HUES64 (cell line): ENCODE results near the gene MTMR3.

Experiments
- H3K27ac ChIP-seq: 2 replicates; pipeline ENCODE4 v1.7.0; 2013; ENCODE audit warnings: low read depth, low read length, inconsistent platforms
- H3K27me3 ChIP-seq: 2 replicates; pipeline ENCODE4 v1.6.1; 2013; ENCODE audit warnings: mild to moderate bottlenecking, low read length; ENCODE audit not compliant: insufficient read depth
- H3K36me3 ChIP-seq: 2 replicates; pipeline ENCODE4 v1.6.1; 2013; ENCODE audit warnings: mild to moderate bottlenecking, low read length; ENCODE audit not compliant: insufficient read depth
- H3K4me1 ChIP-seq: 2 replicates; pipeline ENCODE4 v1.6.1; 2013; ENCODE audit warnings: mild to moderate bottlenecking, low read length, moderate library complexity; ENCODE audit not compliant: insufficient read depth
- H3K4me3 ChIP-seq: 2 replicates; pipeline ENCODE4 v1.5.1; 2013; ENCODE audit warnings: mild to moderate bottlenecking, low read length, moderate library complexity
- H3K9ac ChIP-seq: 2 replicates; pipeline ENCODE4 v1.6.1; 2013; ENCODE audit warnings: mild to moderate bottlenecking, low read depth, low read length
- H3K9me3 ChIP-seq: 2 replicates; pipeline ENCODE4 v1.6.1; 2013; ENCODE audit warnings: low read depth, low read length; ENCODE audit not compliant: insufficient read depth
- WGBS: fragments of 150-250, 120-280 bp; methylation state at CpG from one replicate; pipeline ENCODE4 v1.1.7; 2013; ENCODE audit warnings: missing lambda C conversion rate; 5-methylcytosine and 5-hydroxymethylcytosine counted together

MTMR3 gene

DNA sequence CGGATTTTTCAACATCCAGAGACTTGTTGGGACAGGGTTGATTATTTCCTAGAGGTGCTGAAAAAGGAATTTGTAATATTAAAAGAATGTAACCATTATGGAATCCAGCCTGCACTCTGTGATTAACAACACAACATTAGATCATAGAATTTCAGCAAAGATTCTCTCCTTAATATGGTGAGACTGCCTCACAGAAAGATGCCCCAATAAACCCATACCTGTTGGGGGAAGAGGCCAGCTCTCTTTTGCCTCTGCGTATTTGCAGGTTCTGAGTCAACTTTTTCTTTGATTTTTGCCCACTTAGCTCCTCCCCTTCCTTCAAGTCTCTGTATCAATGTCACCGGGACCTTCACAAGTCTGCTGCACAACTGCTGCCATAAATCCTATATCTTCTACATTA lies 12.4 kb upstream of the MTMR3 start:
- Histone ChIP-seq H3K9ac (no peak overlapping the region), H3K27ac (no peak overlapping the region)
- WGBS = 91% methylated on average over 2 of the region's 3 CpGs

DNA sequence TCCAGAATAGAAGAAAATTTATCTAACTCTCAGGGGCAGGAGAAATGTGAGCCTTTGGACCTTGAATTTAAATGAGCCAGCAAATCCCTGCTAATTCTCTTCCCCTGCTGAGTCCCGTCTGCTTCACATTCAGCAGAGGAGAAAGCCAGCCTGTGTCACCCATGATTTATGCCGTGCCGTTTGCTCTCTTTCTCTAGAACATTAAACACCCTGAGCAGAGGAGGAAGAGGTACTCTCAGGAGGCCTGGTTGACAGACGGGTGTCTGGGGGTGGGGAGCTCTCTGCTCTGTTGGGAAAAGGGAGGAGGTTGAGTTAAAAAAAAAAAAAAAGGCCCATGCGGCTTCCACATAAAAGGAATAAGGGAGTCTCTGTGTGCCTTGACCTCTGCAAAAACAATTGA lies 11.3 kb upstream of the MTMR3 start:
- Histone ChIP-seq H3K36me3 (no peaks in the 10 kb centered on the region), H3K27me3 (no peaks in the 10 kb centered on the region), H3K4me1 (peaks cover 16% of the 10 kb centered on the region), H3K4me3 (no peak overlapping the region), H3K27ac (no peak overlapping the region), H3K9ac (no peak overlapping the region), H3K9me3 (no peaks in the 10 kb centered on the region)
- WGBS = 22% methylated on average over 5 of the region's 5 CpGs

More for the DNA sequence above, 12.4 kb upstream of the MTMR3 start:
- no peaks in the 10 kb centered on the region for H3K36me3 ChIP-seq
- H3K4me3 ChIP-seq = no peak overlapping the region
- H3K9me3 ChIP-seq = no peaks in the 10 kb centered on the region
- H3K4me1 ChIP-seq = peaks cover 16% of the 10 kb centered on the region
- H3K27me3 ChIP-seq = no peaks in the 10 kb centered on the region

DNA sequence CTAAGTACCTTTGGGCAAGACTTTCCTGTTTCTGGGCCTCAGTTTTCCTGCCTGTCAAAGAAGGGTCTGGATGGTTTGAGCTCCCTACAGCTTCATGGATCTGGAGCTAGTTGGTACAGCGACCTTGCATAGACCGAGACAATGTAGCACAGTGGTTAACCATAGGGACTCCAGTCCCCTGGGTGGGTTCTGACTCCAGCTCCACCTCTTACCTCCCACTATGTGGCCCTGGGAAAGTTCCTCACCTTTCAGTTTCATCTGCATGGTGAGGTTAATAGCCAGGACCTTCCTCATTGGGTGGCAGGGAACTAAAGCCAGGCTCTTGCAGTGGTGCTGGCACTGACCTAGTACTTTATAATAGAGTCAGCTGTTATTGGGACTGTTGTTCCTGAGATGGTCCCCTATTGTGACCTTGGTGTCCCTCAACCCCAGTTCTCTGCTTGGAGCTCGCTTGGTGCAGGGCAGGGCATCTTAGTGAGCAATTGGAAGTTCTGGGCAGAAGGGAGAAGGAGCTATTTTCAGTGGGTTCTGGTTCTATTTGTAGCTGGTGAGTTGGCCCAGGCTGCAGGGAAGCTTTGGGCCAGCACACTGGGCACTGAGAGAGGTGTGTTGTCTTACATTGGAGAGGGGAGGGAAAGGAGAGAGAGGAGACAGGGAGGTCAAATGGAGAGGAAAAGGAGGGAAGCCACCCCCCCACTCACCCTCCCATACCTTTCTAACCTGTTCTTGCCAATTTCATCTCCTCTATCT lies 10.7 kb upstream of the MTMR3 start:
- no peaks in the 10 kb centered on the region for H3K36me3 ChIP-seq
- no peak overlapping the region for H3K4me3 ChIP-seq
- no peak overlapping the region for H3K9ac ChIP-seq
- WGBS = 75% methylated on average over 3 of the region's 3 CpGs
- H3K4me1 ChIP-seq = peaks cover 16% of the 10 kb centered on the region
- H3K27me3 ChIP-seq = no peaks in the 10 kb centered on the region
- H3K27ac ChIP-seq = no peak overlapping the region
- H3K9me3 ChIP-seq = no peaks in the 10 kb centered on the region

DNA sequence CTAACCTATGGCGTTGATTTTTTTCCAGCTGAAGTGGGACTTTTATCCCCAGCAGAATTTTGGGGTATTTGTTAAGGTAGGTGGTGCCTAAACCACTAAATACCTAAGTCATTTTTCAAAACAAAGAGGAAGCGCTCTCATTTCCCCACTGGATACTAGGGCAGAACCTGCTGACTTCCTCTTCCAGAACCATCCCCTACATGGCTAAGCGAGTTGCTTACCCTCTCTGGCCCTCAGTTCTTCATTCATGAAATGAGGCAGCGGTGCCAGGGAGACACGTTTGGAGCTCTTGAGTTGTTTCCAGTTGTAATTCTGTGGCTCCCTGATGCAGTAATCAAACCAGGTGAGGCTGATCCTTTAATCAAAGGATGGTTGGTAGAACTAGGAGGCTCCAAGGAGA lies 10.0 kb upstream of the MTMR3 start:
- WGBS = 90% methylated on average over 4 of the region's 5 CpGs
- Histone ChIP-seq H3K36me3 (no peaks in the 10 kb centered on the region), H3K9me3 (no peaks in the 10 kb centered on the region), H3K4me1 (peaks cover 16% of the 10 kb centered on the region), H3K27ac (no peak overlapping the region), H3K4me3 (no peak overlapping the region), H3K27me3 (no peaks in the 10 kb centered on the region), H3K9ac (no peak overlapping the region)

DNA sequence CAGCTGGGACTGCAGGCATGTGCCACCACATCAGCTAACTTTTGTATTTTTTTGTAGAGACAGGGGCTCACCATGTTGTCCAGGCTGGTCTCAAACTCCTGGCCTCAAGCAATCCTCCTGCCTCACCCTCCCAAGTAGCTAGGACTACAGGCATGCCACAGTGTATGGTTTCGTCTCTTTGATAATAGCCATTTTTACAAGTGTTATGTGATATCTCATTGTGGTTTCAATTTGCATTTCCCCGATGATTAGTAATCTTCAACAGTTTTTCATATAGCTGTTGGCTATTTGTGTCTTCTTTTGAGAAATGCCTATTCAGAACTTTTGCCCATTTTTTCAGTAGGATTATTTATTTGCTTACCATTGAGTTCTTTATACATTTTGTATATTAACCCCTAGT lies 9.0 kb upstream of the MTMR3 start:
- peaks cover 16% of the 10 kb centered on the region for H3K4me1 ChIP-seq
- WGBS = 96% methylated on average over 2 of the region's 2 CpGs
- H3K9me3 ChIP-seq = no peaks in the 10 kb centered on the region
- H3K27ac ChIP-seq = no peak overlapping the region
- no peaks in the 10 kb centered on the region for H3K27me3 ChIP-seq
- no peak overlapping the region for H3K4me3 ChIP-seq
- no peaks in the 10 kb centered on the region for H3K36me3 ChIP-seq
- no peak overlapping the region for H3K9ac ChIP-seq

DNA sequence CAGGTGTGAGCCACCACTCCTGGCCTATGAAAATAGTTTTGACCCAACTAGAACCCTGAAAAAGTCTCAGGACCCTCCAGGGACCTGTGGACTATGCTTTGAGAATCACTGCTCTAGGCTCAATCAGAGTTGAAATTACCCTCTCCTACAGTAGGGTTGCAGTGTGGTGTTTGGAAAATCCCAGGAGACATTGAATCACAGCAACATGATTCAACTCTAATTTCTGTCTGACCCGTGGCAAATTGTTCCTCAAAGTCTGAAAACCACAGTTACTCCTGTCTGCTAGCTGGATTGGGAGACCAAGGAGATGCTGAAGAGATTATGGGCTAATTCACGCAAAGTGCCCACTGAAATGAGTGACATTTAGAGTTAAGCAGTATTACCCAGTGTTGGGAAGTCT lies 5.4 kb upstream of the MTMR3 start:
- Histone ChIP-seq H3K4me3 (no peak overlapping the region), H3K9me3 (no peaks in the 10 kb centered on the region), H3K27ac (no peak overlapping the region), H3K4me1 (peaks cover 3% of the 10 kb centered on the region; the same call in 1 of the 2 replicates), H3K36me3 (no peaks in the 10 kb centered on the region), H3K9ac (no peak overlapping the region), H3K27me3 (no peaks in the 10 kb centered on the region)
- 96% methylated on average over 2 of the region's 2 CpGs for WGBS

DNA sequence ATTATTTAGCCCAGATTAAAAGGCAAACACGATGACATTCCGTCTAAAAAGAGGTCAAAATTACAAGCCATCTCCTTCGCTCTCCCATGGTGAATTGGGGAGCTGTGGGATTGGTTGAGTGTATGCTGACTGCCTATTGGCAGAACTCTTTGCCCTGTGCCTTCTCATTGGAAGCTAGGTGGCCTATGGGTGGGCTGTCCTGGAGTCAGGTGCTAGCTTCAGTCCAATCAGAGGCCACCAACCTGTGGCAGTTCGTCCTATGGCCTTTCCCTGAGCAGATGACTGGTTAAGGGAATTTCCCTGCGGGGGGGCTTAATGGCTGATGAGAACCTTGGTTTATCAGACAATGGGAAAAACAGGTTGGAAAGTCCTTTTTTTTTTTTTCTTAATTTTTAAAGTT lies 3.2 kb upstream of the MTMR3 start:
- 96% methylated on average over 5 of the region's 5 CpGs for WGBS
- Histone ChIP-seq H3K4me1 (peaks cover 4% of the 10 kb centered on the region; the same call in 1 of the 2 replicates), H3K4me3 (no peak overlapping the region), H3K9me3 (no peaks in the 10 kb centered on the region), H3K27ac (no peak overlapping the region), H3K36me3 (no peaks in the 10 kb centered on the region), H3K27me3 (no peaks in the 10 kb centered on the region), H3K9ac (no peak overlapping the region)

DNA sequence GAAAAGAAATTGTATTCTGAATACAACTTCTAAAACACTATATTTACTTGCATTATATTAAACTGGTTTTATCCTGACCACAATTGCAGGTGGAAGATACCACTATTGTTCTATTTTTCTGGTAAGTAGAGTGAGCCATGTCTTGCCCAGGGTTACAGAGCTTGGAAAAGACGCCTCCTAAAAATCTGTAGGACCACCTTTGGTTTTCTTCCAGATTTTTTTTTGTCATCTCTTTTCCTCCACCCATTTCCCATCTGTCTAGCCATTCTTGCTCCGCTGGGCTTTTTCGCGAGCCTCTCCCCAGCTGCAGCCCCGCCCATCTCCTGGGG lies 294 bp upstream of the MTMR3 start:
- no peaks in the 10 kb centered on the region for H3K9me3 ChIP-seq
- H3K36me3 ChIP-seq = no peaks in the 10 kb centered on the region
- H3K27ac ChIP-seq = no peak overlapping the region
- WGBS = 3% methylated on average over 5 of the region's 5 CpGs
- H3K9ac ChIP-seq = no peak overlapping the region
- peak overlapping the region; percentile 91 for H3K4me3 ChIP-seq
- no peaks in the 10 kb centered on the region for H3K27me3 ChIP-seq
- peaks cover 13% of the 10 kb centered on the region; the same call in 1 of the 2 replicates for H3K4me1 ChIP-seq

DNA sequence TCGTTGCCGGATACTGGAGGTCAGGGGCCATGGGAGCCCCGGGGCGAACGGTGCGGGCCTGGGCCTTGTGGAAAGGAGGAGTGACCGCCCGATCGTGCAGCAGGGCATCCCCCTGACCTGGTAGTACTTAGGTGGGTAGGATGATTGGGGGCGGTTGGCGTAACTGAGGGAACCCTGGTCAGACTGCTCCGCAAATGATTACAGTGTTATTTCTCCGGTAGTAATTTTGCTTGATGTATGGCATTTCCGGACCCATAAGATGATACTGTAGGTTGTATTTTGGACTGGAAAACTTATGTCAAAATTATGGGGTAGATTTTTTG lies 762 bp downstream of the MTMR3 start:
- Histone ChIP-seq H3K27ac (peak overlapping the region; percentile 91; the same call in 1 of the 2 replicates), H3K9me3 (no peaks in the 10 kb centered on the region), H3K36me3 (no peaks in the 10 kb centered on the region), H3K4me1 (peaks cover 13% of the 10 kb centered on the region; the same call in 1 of the 2 replicates), H3K27me3 (no peaks in the 10 kb centered on the region), H3K4me3 (peak overlapping the region; percentile 91), H3K9ac (peak overlapping the region; percentile 88)
- WGBS = 5% methylated on average over 14 of the region's 14 CpGs

DNA sequence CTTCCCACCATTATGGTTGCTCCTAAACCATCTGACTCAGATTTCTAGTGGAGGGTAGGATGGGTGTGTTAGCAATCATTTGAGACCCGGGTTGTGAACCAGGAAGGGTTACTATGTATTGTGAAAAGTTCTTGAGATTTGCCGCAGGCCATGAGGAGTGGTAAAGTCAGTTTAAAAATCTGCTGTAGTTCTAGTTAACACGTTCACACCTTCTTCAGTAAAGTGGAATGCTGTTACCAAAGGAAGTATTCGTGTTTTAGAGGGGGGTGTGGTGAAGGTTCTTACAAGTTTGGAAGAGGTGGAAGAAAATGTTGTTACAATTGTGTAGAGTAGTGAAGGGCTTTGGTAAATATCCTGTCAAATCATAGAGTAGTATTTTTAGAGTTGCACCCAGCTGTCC lies 2.6 kb downstream of the MTMR3 start:
- no peak overlapping the region for H3K27ac ChIP-seq
- no peaks in the 10 kb centered on the region for H3K36me3 ChIP-seq
- H3K27me3 ChIP-seq = no peaks in the 10 kb centered on the region
- no peak overlapping the region for H3K9ac ChIP-seq
- peaks cover 13% of the 10 kb centered on the region; the same call in 1 of the 2 replicates for H3K4me1 ChIP-seq
- H3K9me3 ChIP-seq = no peaks in the 10 kb centered on the region
- 53% methylated on average over 4 of the region's 4 CpGs for WGBS
- H3K4me3 ChIP-seq = no peak overlapping the region

DNA sequence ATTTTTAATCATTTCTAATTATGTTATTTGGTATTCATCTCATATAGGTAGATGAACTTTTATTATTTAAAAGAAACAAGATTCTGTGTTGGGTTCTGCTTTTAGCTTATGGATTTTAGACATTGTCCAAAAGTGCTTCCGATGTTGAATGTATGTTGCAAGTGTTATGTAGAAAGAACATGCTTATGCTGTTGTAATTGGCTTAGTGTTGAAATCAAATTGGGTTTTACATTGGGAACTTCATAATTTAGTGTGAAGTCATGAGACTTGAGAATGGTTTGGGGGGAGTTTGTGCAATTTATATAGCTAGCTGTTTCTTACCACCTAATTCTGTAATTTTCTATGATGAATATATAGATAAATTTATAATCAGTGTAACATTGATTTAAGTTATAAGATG lies 3.6 kb downstream of the MTMR3 start:
- 97% methylated on average over 1 of the region's 1 CpG for WGBS
- no peaks in the 10 kb centered on the region for H3K9me3 ChIP-seq
- peaks cover 13% of the 10 kb centered on the region; the same call in 1 of the 2 replicates for H3K4me1 ChIP-seq
- no peak overlapping the region for H3K9ac ChIP-seq
- H3K27ac ChIP-seq = no peak overlapping the region
- no peaks in the 10 kb centered on the region for H3K27me3 ChIP-seq
- H3K36me3 ChIP-seq = no peaks in the 10 kb centered on the region
- no peak overlapping the region for H3K4me3 ChIP-seq

DNA sequence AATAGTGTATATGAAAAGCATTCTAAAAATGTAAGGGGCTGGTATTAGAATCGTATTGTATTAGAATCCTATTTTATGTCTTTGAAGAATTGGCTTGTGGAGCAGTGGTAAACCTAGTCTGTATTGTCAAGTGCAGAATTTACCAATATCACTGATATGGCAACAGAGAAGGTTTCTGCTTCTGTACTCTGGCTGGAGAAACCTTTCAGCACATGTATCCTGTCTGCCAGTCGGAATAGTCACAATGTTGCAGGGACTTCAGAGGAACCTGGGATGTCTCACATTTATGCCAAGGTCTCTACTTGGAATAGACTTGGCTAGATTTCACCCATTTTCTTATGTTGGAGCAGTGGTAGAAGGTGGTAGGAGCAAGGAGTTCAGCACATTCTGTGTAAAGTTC lies 4.4 kb downstream of the MTMR3 start:
- 90% methylated on average over 2 of the region's 2 CpGs for WGBS
- no peak overlapping the region for H3K9ac ChIP-seq

More for the DNA sequence above, 4.4 kb downstream of the MTMR3 start:
- Histone ChIP-seq H3K9me3 (no peaks in the 10 kb centered on the region), H3K27ac (no peak overlapping the region), H3K27me3 (no peaks in the 10 kb centered on the region), H3K4me1 (peaks cover 13% of the 10 kb centered on the region; the same call in 1 of the 2 replicates), H3K36me3 (no peaks in the 10 kb centered on the region), H3K4me3 (no peak overlapping the region)
